Measurements from ENCODE around the gene EOMES. TPM values are rescaled to one million over a fixed set of nuclear protein-coding genes. Genes with fewer than 3 reads are reported as not detected.

Gene EOMES
- total and polyA plus RNA-seq, 2 of the 8 experiments (the other 6 are each of a cell fraction or from before 2014, with no cell fraction given), result 0.09 to 0.47 TPM

- TF ChIP-seq HDAC6 (IDR thresholded peaks at IDR 0.05; ENCODE audit: low read depth, low read length) (no peak), BRCA1 (IDR thresholded peaks at IDR 0.05; ENCODE audit: low read depth, low read length) (no peak), JUND (IDR thresholded peaks at IDR 0.05; ENCODE audit: low read length) (no peak), RBBP5 (IDR thresholded peaks at IDR 0.05; ENCODE audit: borderline replicate concordance, low read depth, low read length) (0 out of 2 replicates have a peak, but pooled peaks have one; percentile 24), POU5F1 (IDR thresholded peaks at IDR 0.05; ENCODE audit: low read depth, low read length) (no peak), RFX5 (IDR thresholded peaks at IDR 0.05; ENCODE audit: borderline replicate concordance, low read depth, low read length) (no peak), TEAD4 (IDR thresholded peaks at IDR 0.05; ENCODE audit: low read depth, low read length) (no peak), TBP (IDR thresholded peaks at IDR 0.05; ENCODE audit: low read depth, low read length) (no peak), SIN3A (conservative IDR thresholded peaks at IDR 0.05 in 1 of 2, IDR thresholded peaks at IDR 0.05 in 1 of 2; ENCODE audit: low read depth in 1 of 2, low read length in 2 of 2) (no peak), RNF2 (IDR thresholded peaks at IDR 0.05; ENCODE audit: borderline replicate concordance, low read depth, low read length, missing control alignments, poor library complexity, severe bottlenecking) (peak; percentile 76), ASH2L (IDR thresholded peaks at IDR 0.05; ENCODE audit: low read length) (peak; percentile 41), TAF1 (IDR thresholded peaks at IDR 0.05; ENCODE audit: low read depth, low read length) (no peak), POLR2AphosphoS5 (IDR thresholded peaks at IDR 0.05; ENCODE audit: low read depth, low read length) (no peak), E2F6 (IDR thresholded peaks at IDR 0.05) (no peak), SRF (IDR thresholded peaks at IDR 0.05; ENCODE audit: low read depth, low read length) (no peak), SP4 (IDR thresholded peaks at IDR 0.05; ENCODE audit: low read length) (no peak), CTBP2 (IDR thresholded peaks at IDR 0.05; ENCODE audit: borderline replicate concordance, insufficient read depth, insufficient read length, low read length) (peak; percentile 39), KDM4A (IDR thresholded peaks at IDR 0.05; ENCODE audit: low read depth, low read length, severe bottlenecking) (peak; percentile 32), SIRT6 (IDR thresholded peaks at IDR 0.05; ENCODE audit: low read length) (no peak), GABPA (IDR thresholded peaks at IDR 0.05; ENCODE audit: borderline replicate concordance, insufficient read depth, low read length) (no peak), TAF7 (optimal IDR thresholded peaks at IDR 0.05; ENCODE audit: borderline replicate concordance, low read depth, low read length) (no peak), CHD1 (IDR thresholded peaks at IDR 0.05; ENCODE audit: low read depth, low read length) (no peak), SP1 (IDR thresholded peaks at IDR 0.05; ENCODE audit: low read depth, low read length) (no peak), POLR2A (IDR thresholded peaks at IDR 0.05; ENCODE audit: control extremely low read depth in 1 of 2, low read depth in 2 of 2, low read length in 2 of 2) (no peak)
These were observed 7.9 kb upstream of the EOMES start (continued) for GRCh38 chr3:27729748-27730611.

Measured in H1 (cell line).